ENCODE measurements around the gene SEMA4F.

The SEMA4F gene

GRCh38 chr2:74670263-74670662, 16.2 kb downstream of the SEMA4F start:
- no peak for DNase-seq

GRCh38 chr2:74671479-74671878, 17.4 kb downstream of the SEMA4F start:
- DNase-seq = no peak

DNA sequence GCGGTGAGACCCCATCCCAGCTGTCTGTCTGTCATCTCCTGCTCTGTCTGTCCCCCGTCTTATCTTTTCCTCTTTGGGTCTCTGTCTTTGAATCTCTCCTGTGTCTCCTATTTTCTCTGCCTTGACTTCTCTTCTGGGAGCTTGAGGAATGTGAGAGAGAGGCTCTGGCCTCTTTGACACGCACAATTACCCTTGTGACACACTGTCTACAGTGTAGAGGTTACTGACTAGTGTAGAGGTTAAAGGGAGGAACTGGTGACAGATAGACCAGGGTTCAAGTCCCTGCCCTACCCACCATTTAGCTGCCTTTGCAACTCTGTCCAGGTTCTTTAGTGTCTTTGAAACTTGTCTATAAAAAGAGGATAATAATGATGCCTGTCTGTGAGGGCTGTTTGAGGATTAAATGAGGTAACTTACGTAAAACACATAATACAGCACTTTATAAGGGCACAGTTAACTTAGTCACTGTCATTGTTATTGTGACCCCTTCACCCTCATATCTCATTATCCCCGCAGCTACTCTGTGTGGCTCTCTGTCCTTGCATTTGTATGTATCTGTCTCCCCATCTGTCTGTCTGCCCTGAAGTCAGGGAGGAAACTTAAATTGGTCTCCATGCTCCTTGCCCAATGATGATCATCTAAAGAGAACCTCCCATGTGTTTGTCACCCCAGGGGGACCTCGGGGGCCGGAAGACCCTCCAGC, 19.9 kb downstream of the SEMA4F start:
- no peak for DNase-seq

- no peak for DNase-seq
These were observed 21.0 kb downstream of the SEMA4F start for GRCh38 chr2:74675090-74675489.

DNA sequence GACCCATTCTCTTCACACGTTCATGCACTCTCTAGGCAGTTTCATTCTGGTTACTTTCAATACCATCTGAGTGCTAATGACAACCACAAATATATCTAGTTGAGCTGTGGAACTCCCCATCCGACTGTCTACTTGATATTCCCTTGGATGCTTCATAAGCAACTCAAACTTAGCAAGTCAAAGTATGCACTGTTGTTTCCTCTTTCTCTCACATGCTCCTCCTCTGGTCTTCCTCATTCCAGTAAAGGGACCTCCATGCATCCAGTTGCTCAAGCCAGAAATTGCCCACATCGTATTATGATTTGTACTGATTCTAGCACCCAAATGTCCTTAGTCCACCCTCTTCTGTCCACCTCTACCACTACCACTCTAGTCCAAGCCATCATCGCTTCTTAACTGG, 22.3 kb downstream of the SEMA4F start:
- DNase-seq = no peak

- no peak for DNase-seq
These were observed 25.6 kb downstream of the SEMA4F start for GRCh38 chr2:74679615-74680014.

GRCh38 chr2:74682501-74682900, 28.5 kb downstream of the SEMA4F start:
- no peak for DNase-seq

DNA sequence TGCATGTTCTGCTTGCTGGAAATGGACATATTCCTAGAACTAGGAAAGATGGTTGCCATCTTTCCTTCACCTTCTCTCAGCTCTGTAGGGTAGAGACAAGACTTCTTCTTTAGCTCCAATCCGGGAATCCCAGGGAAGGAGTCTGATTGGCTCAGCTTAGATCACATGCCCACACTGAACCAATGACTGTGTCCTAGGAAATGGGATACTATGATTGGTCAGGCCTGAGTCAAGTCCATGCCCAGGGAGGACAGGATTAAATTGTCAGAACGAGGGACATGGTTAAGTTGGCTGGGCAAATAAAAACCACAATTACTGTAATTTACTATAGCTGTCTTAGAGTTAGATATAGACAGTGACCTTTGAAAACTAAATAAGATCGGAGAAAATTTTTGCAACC, 31.4 kb downstream of the SEMA4F start:
- DNase-seq = no peak

DNA sequence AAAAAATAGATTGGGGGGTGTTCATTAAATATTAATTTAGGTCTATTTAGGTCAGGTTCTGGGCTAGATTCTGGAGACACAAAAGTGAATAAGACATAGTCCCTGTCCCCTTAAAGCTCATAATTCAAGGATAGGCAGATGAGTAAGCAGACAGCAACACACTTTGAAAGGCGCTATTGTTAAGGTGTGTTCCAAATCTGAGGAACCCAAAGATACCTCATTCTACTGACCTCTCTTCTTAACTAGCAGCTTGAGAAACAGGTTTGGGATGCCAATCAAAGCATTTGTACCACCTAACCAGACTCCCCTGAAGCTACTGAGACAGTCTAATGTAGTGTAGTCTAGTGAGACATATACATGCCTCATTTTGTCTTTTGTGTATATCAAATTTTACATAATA, 34.8 kb downstream of the SEMA4F start:
- DNase-seq = no peak

DNA sequence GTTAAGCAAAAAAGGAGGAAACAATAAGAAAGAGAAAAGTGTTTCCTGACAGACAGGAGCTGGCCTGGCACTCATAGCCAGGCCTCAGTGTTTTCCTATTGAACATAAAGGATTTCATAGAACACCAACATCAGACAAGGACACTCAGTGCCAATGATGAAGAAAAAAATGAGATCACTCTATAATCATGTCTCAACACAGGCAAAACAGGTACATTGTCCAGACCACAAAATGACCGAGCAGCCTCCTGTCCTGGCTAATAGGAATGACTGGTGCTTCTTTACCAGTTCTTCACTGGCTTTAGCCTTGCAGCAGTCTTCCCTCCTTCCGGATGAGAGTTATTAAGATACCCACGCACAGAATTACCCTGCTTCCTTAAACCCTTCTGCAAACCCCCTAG, 35.6 kb downstream of the SEMA4F start:
- no peak for DNase-seq

DNA sequence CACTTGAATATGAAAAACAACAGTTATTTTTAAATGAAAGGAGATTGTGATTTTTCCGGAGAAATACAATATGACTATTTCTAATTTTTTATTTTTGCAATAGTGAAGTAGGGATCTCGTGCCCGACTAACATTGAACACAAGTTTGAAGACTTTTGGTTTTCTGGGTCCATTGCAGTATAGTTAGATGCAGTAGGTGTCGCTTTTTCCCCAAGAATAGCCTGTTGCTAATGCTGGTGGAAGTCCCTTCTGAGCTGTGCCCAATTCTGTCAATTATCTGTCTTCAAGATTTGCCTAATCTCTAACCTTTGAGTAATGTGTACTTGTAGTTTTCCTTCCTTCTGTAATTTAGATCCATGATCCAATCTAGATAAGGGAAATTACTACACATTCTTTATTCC, 36.5 kb downstream of the SEMA4F start:
- DNase-seq = no peak

GRCh38 chr2:74691929-74692328, 37.9 kb downstream of the SEMA4F start:
- DNase-seq = no peak

- DNase-seq = no peak
These were observed 39.2 kb downstream of the SEMA4F start for GRCh38 chr2:74693213-74693612.

GRCh38 chr2:74693668-74694067, 39.6 kb downstream of the SEMA4F start:
- no peak for DNase-seq

DNA sequence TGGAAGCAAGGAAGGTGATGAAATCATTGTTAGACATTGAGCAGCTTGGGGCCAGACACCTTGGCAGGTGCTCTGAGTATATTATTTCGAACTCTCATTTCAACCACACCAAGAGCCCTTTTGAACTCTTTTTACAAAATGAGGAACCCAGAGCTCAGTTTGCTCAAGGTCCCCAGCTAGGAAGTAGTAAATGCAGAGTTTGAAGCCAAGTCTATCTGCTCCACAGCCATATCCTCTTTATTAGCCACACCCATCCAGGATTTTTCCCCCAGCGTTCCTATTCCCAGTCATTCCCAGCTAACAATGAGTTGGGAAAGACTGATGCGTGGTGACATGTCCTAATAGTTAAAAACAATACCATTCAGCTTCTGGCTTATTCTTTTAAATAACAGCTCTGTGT, 40.2 kb downstream of the SEMA4F start:
- DNase-seq = no peak

DNA sequence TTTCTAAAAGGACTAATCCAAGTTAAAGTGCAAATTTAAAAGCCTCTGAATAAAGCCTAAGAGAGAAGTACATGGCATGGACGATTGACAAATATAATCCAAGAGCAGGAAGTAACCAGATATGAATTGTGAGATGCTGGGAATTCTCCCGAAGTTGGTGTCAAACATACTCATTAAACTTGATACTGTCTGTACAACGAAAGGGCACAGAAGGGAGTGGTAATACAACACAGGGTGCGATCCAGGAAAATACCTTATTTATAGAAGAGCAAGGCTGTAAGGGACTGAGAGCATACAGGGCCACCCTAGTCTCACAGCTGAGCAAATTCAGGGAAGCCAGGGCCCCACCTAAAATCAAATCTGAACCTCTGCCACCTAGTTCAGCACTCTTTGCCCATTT, 41.6 kb downstream of the SEMA4F start:
- DNase-seq = no peak

- no peak for DNase-seq
These were observed 42.8 kb downstream of the SEMA4F start for GRCh38 chr2:74696829-74697228.

DNA sequence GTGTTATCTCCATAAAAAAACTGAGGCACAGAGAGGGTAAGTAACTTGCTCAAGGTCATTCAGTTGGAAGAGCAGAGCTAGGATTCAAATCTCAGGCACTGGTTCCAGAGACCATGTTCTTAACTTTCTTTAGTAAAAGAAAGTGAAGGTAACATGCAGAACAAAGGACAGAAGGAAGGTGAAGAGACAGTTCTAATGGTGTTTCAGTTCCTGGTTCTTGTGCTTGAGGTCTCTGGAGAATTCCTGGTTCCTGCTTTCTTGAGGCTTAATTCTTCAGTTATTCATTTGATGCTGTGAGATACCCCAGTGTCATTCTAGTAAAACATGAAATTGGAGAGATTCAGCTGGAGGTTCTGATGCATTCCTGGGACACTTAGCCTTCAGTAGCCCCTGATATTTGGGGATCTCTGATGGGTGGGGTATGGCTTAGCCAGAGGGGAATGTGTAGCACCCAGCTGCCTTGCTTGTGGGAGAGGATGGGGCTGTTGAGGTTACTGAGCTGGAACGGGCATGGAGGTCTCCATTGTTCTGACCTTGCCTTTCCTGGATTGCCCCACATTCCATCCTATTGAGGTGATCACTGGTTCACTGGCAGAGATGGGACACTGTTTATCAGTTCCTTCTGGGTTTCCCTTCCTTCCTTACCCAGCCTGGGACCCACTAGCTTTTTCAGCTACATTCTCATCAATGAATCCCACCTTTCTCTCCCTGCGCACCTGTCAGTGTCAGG, 46.8 kb downstream of the SEMA4F start:
- no peak for DNase-seq

- no peak for DNase-seq
These were observed 48.1 kb downstream of the SEMA4F start for GRCh38 chr2:74702001-74702715.

GRCh38 chr2:74703373-74703772, 49.3 kb downstream of the SEMA4F start:
- DNase-seq = no peak

GRCh38 chr2:74704216-74704615, 50.2 kb downstream of the SEMA4F start:
- no peak for DNase-seq

GRCh38 chr2:74706741-74707140, 52.7 kb downstream of the SEMA4F start:
- DNase-seq = no peak

- no peak for DNase-seq
These were observed 53.8 kb downstream of the SEMA4F start for GRCh38 chr2:74707837-74708236.

DNA sequence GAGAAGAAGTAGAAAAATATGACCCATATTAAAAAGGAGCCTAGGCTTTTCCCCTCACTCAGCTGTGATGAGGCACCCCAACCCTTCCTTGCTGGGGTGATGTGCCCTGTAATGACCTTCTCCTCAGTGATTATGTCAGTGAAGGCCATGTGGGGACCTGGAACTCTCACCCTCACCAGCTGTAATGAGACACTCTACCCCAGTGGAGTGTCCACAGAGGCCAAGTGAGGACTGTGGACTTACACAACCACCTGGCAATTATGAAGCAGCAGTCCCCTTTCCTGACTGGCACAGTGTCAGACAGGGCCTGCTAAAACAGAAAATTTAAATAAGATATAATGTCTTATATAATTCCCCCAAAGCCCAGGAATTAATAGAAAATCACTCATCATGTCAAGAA, 54.2 kb downstream of the SEMA4F start:
- no peak for DNase-seq

Data from effector CD8-positive, alpha-beta T cell (primary cell).